Measurements from ENCODE around the gene MOB3A. TPM values are rescaled to one million over a fixed set of nuclear protein-coding genes. Genes with fewer than 3 reads are reported as not detected.
A peak's percentile ranks its signal among the peaks of the same experiment; 100 is the strongest.

Gene MOB3A
- total RNA-seq, 1 donor from 2014 or later = 45.5 TPM

DNA sequence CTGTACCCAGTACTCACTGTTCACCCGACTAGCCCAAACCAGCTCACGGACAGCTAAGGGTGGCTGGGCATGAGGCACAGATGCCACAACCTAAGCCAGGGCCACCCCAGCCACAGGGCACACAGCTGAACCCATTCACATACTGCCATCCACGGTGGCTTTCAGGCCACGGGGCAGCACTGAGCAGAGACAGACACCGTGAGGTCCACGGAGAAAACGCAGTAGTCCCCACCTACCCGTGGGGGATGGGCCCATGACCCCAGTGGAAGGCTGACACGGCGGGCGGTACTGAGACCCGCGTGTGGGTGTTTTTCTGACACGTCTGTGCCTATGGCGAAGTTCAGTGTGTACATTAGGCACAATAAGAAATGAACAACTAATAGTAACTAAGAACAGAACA is 26.1 kb upstream of the MOB3A start:
- peaks cover 17% of the 10 kb centered on the region for H3K36me3 Mint-ChIP-seq (ENCODE audit: low read depth)
- no peak overlapping the region for H3K4me3 Mint-ChIP-seq (ENCODE audit: unreplicated experiment)
- peak; percentile 72 for DNase-seq (ENCODE audit: low spot score)
- no peaks in the 10 kb centered on the region for H3K27me3 Mint-ChIP-seq (ENCODE audit: low read depth)
- no peaks in the 10 kb centered on the region for H3K9me3 Mint-ChIP-seq (ENCODE audit: low read depth)
- TF ChIP-seq, protein P1, sequence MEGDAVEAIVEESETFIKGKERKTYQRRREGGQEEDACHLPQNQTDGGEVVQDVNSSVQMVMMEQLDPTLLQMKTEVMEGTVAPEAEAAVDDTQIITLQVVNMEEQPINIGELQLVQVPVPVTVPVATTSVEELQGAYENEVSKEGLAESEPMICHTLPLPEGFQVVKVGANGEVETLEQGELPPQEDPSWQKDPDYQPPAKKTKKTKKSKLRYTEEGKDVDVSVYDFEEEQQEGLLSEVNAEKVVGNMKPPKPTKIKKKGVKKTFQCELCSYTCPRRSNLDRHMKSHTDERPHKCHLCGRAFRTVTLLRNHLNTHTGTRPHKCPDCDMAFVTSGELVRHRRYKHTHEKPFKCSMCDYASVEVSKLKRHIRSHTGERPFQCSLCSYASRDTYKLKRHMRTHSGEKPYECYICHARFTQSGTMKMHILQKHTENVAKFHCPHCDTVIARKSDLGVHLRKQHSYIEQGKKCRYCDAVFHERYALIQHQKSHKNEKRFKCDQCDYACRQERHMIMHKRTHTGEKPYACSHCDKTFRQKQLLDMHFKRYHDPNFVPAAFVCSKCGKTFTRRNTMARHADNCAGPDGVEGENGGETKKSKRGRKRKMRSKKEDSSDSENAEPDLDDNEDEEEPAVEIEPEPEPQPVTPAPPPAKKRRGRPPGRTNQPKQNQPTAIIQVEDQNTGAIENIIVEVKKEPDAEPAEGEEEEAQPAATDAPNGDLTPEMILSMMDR (IDR thresholded peaks at IDR 0.05) = no peak
- no peaks in the 10 kb centered on the region for H3K4me1 Mint-ChIP-seq (ENCODE audit: low read depth)
- no peak overlapping the region for H3K27ac Mint-ChIP-seq (ENCODE audit: unreplicated experiment)

DNA sequence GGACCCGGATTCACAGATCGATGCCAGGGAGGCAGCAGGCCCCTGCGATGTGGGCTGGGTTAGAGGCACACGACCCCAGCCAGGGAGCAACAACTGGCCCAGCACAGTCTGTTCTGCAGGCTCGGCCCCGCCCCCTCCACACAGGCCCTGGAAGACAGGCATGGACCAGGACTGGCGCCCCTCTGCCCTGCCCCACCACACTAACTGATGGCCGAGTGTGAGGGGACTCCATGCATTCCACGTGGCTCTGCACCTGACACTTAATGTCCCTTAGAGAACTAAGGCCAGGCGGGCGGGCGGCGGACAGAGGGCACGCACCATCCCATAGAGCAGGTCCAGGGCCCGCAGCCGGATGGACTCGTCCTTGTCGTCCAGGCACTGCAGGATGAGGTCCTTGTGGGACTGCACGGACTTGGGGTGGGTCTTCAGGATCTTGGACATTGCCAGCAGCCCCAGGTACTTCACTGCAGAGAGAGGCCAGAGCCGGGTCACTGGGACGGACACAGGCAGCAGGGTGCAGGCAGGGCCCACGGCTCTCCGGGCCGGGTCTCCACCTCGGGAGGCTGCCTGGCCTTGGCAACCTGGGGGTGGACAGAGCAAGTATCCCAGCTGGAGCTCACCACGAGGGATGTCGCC is 25.4 kb upstream of the MOB3A start:
- H3K4me1 Mint-ChIP-seq (ENCODE audit: low read depth) = no peaks in the 10 kb centered on the region
- no peaks in the 10 kb centered on the region for H3K9me3 Mint-ChIP-seq (ENCODE audit: low read depth)
- H3K27ac Mint-ChIP-seq (ENCODE audit: unreplicated experiment) = no peak overlapping the region
- no peak overlapping the region for H3K4me3 Mint-ChIP-seq (ENCODE audit: unreplicated experiment)
- TF ChIP-seq, protein P1 (IDR thresholded peaks at IDR 0.05) = no peak
- no peaks in the 10 kb centered on the region for H3K27me3 Mint-ChIP-seq (ENCODE audit: low read depth)
- H3K36me3 Mint-ChIP-seq (ENCODE audit: low read depth) = peaks cover 16% of the 10 kb centered on the region
- DNase-seq (ENCODE audit: low spot score) = peak; percentile 77

DNA sequence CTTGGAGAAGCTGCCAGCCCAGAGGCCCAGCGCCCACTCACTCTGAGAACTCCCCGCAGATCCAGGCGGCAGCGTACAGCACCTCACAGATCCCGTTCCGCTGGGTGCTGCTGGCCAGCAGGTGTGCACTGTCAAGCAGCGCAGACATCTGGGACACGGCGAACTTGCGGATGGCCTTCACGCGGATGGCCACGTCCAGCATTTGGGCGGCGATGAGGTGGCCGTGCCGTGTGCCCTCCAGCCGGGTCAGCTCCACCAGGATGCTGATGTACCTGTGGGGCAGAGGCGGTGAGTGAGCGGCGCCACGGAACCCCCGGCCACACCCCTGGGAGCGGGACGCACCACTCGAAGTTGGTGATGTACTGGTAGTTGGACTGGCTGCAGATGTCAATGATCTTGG is 24.7 kb upstream of the MOB3A start:
- peaks cover 18% of the 10 kb centered on the region for H3K36me3 Mint-ChIP-seq (ENCODE audit: low read depth)
- no peaks in the 10 kb centered on the region for H3K4me1 Mint-ChIP-seq (ENCODE audit: low read depth)
- no peaks in the 10 kb centered on the region for H3K9me3 Mint-ChIP-seq (ENCODE audit: low read depth)
- H3K27me3 Mint-ChIP-seq (ENCODE audit: low read depth) = no peaks in the 10 kb centered on the region
- H3K4me3 Mint-ChIP-seq (ENCODE audit: unreplicated experiment) = no peak overlapping the region
- no peak overlapping the region for H3K27ac Mint-ChIP-seq (ENCODE audit: unreplicated experiment)
- TF ChIP-seq, protein P1 (IDR thresholded peaks at IDR 0.05) = no peak
- DNase-seq (ENCODE audit: low spot score) = peak; percentile 71

DNA sequence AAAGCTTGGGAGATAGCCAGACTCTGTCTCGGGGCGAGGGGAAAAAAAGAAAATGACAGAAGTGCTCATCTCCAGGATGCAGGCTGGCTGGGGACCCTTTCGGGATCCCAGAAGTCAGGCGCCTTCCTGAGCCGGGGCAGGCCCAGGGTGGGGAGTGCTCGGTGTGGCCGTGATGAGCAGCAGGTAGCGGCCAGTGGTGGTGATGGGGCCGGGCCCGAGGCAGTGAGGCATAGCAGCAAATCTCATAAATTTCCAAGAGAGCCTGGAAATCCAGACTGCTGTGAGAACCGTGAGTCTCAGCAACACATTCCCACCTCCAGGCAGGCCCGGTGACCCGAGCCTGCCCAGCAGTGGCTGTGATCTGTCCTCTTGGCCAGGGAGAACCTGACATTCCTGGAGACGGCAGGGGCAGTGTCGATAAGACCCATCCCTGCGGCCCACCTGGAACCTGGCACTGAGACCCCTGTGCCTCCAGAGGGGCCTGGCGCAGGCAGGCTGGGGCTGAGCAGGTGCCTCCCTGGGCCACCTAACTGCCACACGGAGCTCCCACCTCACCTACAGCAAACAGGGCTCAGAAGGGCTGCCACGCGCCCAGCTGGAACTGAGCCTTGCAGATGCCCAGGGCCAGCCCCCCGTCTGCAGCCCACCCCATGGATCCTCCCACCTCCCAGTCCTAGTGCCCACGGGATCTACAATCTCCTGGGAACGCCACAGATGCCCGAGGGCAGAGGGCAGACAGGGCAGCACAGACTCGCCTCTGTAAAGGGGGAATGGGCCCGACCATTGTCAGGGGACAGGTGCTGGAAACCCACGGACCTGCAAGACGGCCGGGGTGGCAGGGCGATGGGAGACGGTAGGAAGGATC is 24.0 kb upstream of the MOB3A start:
- TF ChIP-seq, protein P1 (IDR thresholded peaks at IDR 0.05) = no peak
- Mint-ChIP-seq H3K27me3 (ENCODE audit: low read depth) (no peaks in the 10 kb centered on the region), H3K9me3 (ENCODE audit: low read depth) (no peaks in the 10 kb centered on the region), H3K36me3 (ENCODE audit: low read depth) (peaks cover 23% of the 10 kb centered on the region), H3K27ac (ENCODE audit: unreplicated experiment) (no peak overlapping the region), H3K4me1 (ENCODE audit: low read depth) (peaks cover 2% of the 10 kb centered on the region), H3K4me3 (ENCODE audit: unreplicated experiment) (no peak overlapping the region)
- DNase-seq (ENCODE audit: low spot score) = peak; percentile 85

DNA sequence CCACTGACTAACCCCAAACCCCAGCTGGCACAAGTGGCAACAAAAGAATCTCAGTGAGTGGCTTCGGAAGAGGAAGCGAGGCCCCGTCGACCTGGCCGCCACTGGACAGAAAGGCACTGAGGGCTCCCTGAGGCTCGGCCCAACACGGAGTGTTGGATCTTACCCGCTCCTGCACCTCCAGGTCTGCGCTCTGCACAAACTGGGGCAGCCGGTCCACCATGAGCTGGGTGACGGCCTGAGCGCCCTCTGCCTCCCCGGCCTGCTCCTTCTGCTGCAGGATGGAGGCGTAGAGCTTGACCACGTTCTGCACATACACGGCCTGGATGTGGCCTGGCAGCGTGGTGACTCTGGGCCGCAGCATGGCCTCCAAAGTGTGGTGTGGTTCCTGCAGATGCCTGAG is 22.3 kb upstream of the MOB3A start:
- Mint-ChIP-seq H3K27me3 (ENCODE audit: low read depth) (no peaks in the 10 kb centered on the region), H3K9me3 (ENCODE audit: low read depth) (no peaks in the 10 kb centered on the region), H3K27ac (ENCODE audit: unreplicated experiment) (no peak overlapping the region), H3K36me3 (ENCODE audit: low read depth) (peaks cover 33% of the 10 kb centered on the region), H3K4me3 (ENCODE audit: unreplicated experiment) (no peak overlapping the region), H3K4me1 (ENCODE audit: low read depth) (peaks cover 13% of the 10 kb centered on the region)
- DNase-seq (ENCODE audit: low spot score) = peak; percentile 70
- TF ChIP-seq, protein P1 (IDR thresholded peaks at IDR 0.05) = no peak
